ENCODE data around the gene RPL14.

The RPL14 gene

DNA sequence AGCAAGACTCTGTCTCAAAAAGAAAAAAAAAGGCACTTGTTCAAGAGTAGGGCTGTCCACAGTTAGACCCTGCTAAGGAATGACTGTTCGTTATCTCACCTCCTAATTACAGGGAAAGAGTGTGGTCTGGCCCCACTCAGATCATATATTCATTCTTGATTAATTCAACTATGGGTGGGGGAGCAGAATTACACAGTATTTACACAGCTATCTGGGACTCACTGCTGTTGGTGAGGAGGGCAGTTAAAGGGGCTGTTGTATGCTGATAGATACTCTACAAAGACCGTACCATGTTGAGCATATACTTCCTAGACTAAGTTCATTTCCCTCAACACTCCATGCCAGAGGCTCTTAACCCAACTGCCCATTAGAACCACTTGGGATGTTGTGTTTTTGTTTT, 44.9 kb downstream of the RPL14 start:
- H3K27ac ChIP-seq, result no peak overlapping the region
- TF ChIP-seq ZFX (IDR thresholded peaks at IDR 0.05; ENCODE audit: borderline replicate concordance), result no peak
- TF ChIP-seq, protein P1, sequence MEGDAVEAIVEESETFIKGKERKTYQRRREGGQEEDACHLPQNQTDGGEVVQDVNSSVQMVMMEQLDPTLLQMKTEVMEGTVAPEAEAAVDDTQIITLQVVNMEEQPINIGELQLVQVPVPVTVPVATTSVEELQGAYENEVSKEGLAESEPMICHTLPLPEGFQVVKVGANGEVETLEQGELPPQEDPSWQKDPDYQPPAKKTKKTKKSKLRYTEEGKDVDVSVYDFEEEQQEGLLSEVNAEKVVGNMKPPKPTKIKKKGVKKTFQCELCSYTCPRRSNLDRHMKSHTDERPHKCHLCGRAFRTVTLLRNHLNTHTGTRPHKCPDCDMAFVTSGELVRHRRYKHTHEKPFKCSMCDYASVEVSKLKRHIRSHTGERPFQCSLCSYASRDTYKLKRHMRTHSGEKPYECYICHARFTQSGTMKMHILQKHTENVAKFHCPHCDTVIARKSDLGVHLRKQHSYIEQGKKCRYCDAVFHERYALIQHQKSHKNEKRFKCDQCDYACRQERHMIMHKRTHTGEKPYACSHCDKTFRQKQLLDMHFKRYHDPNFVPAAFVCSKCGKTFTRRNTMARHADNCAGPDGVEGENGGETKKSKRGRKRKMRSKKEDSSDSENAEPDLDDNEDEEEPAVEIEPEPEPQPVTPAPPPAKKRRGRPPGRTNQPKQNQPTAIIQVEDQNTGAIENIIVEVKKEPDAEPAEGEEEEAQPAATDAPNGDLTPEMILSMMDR (IDR thresholded peaks at IDR 0.05), result no peak

DNA sequence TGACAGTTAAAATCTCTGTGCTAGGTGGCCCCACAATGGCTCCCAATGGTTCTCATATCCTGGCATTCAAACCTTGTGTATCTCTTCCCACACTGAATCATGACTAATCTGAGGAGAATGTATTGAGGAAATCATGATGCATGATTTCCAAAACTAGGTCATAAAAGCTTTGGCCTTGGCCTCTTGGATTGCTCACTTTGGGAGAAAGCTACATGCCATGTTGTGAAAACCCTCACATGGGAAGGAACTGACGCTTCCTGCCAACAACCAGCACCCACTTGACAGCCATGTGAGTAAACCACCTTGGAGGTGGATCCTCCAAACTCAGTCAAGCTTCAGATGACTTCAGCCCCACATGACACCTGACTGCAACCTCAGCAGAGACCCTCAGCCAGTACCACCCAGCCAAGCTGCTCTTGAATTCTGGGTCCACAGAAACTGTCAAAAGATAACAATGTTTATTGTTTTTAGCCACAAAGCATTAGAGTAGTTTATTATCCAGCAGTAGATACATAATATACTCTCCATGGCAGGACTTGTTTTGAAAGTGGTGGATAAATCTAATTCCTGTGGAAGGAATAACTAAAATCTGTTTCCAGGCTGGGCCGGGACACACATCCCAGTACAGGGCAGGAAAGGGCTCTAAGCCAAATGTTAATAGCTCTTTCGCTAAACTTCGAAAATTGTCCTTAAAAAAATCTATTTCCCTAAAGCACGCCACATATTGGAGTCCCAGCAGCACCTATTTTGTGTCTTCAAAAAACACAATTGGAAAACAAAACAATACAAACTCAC, 47.7 kb downstream of the RPL14 start:
- TF ChIP-seq, protein P1 (IDR thresholded peaks at IDR 0.05), result no peak
- TF ChIP-seq ZFX (IDR thresholded peaks at IDR 0.05; ENCODE audit: borderline replicate concordance), result no peak
- H3K27ac ChIP-seq, result peak overlapping the region; percentile 92

DNA sequence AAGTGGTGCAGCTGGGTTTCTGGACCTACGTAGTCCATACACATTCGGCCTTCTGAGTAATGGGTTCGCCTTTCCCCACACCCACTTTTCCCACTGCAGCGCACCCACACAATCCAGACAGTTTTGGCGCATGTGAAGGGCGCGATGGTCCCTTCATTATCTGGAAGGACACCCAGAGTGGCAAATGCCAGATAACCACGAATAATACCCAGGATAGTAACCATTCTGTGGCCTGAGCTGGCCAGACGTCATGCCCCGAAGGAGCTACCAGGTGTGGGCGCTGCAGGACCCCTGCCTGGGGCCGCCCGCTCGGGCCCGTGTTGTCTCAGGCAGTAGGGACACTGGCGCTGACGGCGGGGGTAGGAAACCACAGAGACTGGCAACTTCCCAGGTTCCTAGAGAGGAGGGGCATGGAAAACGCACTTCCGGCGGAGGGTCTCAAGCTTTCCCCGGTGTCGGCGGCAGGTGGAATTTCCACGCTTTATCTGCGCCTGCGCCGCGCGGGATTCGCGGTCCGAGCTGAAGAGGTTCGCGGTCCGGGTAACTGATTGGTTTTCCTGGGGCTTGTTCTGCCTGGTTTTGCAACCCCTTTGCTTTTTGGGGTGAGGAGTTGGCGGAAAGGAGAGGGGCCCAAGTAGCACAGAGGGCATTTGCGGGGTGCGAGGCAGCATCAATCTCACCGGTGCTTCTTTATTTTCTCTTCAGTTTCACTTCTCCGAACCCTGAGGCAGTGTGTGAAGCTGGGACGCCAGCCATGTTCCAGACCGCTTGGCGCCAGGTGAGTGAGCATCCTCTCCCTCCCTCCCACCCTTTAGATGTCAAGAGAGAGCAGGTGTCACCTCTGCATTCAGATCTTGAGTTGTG, 48.7 kb downstream of the RPL14 start, which contains the start of gene ZNF620:
TSS of gene ZNF620 (plus strand) at position 441 of the 864 bp plus-strand sequence. CDS start at position 755, 314 bp downstream.
- H3K27ac ChIP-seq, result peak within 1 kb of the TSS; percentile 92
- TF ChIP-seq, protein P1 (IDR thresholded peaks at IDR 0.05), result peak; percentile 62
- TF ChIP-seq ZFX (IDR thresholded peaks at IDR 0.05; ENCODE audit: borderline replicate concordance), result no peak

DNA sequence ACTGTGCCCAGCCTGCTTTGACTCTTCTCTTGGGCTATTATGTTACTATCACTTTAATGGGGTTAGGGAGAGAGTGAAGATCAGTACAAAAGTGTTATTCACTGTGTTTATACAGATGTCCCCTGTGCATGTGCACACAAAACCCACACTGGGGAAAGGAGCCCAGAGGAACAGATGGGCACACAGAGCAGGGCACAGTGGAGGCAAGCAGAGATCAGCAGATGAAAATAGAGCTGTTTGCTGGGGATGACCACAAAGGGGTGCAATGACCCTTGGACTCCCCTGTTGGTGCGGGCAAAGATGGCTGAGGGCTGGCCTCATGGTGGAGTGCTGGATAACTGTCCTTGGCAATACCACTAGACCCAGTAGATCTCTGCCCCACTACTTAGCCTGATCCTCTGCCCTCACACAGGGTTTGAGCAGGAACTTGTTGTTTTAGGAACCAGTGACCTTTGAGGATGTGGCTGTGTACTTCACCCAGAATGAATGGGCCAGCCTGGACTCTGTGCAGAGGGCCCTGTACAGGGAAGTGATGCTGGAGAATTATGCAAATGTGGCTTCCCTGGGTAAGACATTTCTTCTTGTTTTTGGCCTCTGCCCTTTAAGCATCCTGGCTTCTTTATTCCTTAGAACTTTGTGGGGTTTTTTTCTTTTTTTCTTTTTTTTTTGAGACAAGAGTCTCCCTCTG, 54.0 kb downstream of the RPL14 start:
- TF ChIP-seq, protein P1 (IDR thresholded peaks at IDR 0.05), result no peak
- TF ChIP-seq ZFX (IDR thresholded peaks at IDR 0.05; ENCODE audit: borderline replicate concordance), result no peak
- H3K27ac ChIP-seq, result no peak overlapping the region

DNA sequence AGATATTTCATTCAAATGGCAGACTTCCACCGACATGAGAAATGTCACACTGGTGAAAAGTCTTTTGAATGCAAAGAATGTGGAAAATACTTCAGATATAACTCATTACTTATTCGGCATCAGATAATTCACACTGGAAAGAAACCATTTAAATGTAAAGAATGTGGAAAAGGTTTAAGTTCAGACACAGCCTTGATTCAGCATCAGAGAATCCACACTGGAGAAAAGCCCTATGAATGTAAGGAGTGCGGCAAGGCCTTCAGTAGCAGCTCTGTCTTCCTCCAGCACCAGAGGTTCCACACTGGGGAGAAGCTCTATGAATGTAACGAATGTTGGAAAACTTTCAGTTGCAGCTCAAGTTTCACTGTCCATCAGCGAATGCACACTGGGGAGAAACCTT, 59.1 kb downstream of the RPL14 start:
- TF ChIP-seq, protein P1 (IDR thresholded peaks at IDR 0.05), result no peak
- no peak for TF ChIP-seq ZFX (IDR thresholded peaks at IDR 0.05; ENCODE audit: borderline replicate concordance)
- H3K27ac ChIP-seq, result no peak overlapping the region

DNA sequence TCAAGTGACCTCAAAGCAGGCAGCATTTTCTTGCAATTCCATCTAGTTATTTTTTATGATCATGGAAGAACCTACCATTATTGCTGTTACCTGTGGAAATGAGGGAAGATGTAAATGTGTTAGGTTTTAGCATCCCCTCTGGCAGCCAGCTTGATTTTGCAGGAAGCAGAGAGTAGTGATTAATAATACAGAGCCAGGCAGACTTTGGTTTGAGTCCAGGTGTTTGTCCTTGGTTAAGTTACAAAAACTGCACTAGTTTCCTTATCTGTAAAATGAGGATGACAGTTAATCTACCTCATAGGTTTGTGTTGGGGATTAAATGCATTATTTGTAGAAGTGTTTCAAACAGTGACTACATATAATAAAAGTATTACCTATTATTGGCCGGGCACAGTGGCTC, 60.9 kb downstream of the RPL14 start:
- TF ChIP-seq, protein P1 (IDR thresholded peaks at IDR 0.05), result no peak
- no peak for TF ChIP-seq ZFX (IDR thresholded peaks at IDR 0.05; ENCODE audit: borderline replicate concordance)
- H3K27ac ChIP-seq, result no peak overlapping the region

Data from 22Rv1 (cell line).